ENCODE data around the gene NFIX. TPM values are rescaled to one million over a fixed set of nuclear protein-coding genes. Genes with fewer than 3 reads are reported as not detected.

NFIX gene
- total and polyA plus RNA-seq, 2 of the 13 experiments (the other 11 are each of a cell fraction or from before 2014, with no cell fraction given) = 3.4 to 5.4 TPM

- TF ChIP-seq AHDC1 (CRISPR knock-in tag; IDR thresholded peaks at IDR 0.05; ENCODE audit: borderline replicate concordance) = peak; percentile 68; the same call in 1 of the 2 replicates
- no peak for TF ChIP-seq NFAT5 (CRISPR knock-in tag; IDR thresholded peaks at IDR 0.05)
- TF ChIP-seq GATAD2A (CRISPR knock-in tag; IDR thresholded peaks at IDR 0.05) = peak; percentile 95
- peak; percentile 82; the same call in 1 of the 2 replicates for TF ChIP-seq HMG20B (CRISPR knock-in tag; conservative IDR thresholded peaks at IDR 0.05)
- no peak for TF ChIP-seq DDIT3 (CRISPR knock-in tag; IDR thresholded peaks at IDR 0.05)
- TF ChIP-seq AGO1 (IDR thresholded peaks at IDR 0.05; ENCODE audit: low read depth, low read length, poor library complexity, severe bottlenecking) = no peak
- no peak for TF ChIP-seq CSRNP2 (CRISPR knock-in tag; conservative IDR thresholded peaks at IDR 0.05; ENCODE audit: low read depth)
- TF ChIP-seq PATZ1 (CRISPR knock-in tag; IDR thresholded peaks at IDR 0.05) = peak; percentile 99
- no peak for TF ChIP-seq KLF12 (CRISPR knock-in tag; IDR thresholded peaks at IDR 0.05; ENCODE audit: borderline replicate concordance)
- peak; percentile 70; the same call in 1 of the 2 replicates for TF ChIP-seq MED13 (CRISPR knock-in tag; IDR thresholded peaks at IDR 0.05)
- TF ChIP-seq ZNF224 (CRISPR knock-in tag; IDR thresholded peaks at IDR 0.05) = no peak
- 0 out of 2 replicates have a peak, but pooled peaks have one; percentile 76 for TF ChIP-seq ZNF333 (CRISPR knock-in tag; IDR thresholded peaks at IDR 0.05; ENCODE audit: borderline replicate concordance)
Measured at GRCh38 chr19:13053761-13054625, 58.7 kb downstream of the NFIX start (continued).
